GM12878 (cell line): Measurements from ENCODE around the gene CNN2. TPM values are rescaled to one million over a fixed set of nuclear protein-coding genes. Genes with fewer than 3 reads are reported as not detected.

Source experiments
- DPF2 ChIP-seq: fragments of 450-650 bp; IDR thresholded peaks from 2 replicates; pipeline ENCODE4 v1.6.1; 2017; ENCODE audit warnings: mild to moderate bottlenecking
- FOXM1 ChIP-seq: IDR thresholded peaks from 2 replicates; pipeline ENCODE4 v1.6.1; 2012; ENCODE audit warnings: low read depth, mild to moderate bottlenecking, inconsistent platforms, low read length, moderate library complexity
- HCFC1 ChIP-seq: fragments of 150-350 bp; IDR thresholded peaks from 2 replicates; pipeline ENCODE4 v1.6.1; 2014; ENCODE audit warnings: low read length
- HDAC2 ChIP-seq: fragments of 200-600 bp; sonication (generic); IDR thresholded peaks from 2 replicates; pipeline ENCODE4 v1.6.1; 2017
- HDGF ChIP-seq: fragments of 450-650 bp; IDR thresholded peaks from 2 replicates; pipeline ENCODE4 v1.6.1; 2016; ENCODE audit warnings: antibody characterized with exemption
- IKZF1 ChIP-seq: fragments of 450-650 bp; conservative IDR thresholded peaks from 2 replicates; pipeline ENCODE4 v1.6.1; 2017; ENCODE audit warnings: antibody characterized with exemption, mild to moderate bottlenecking
- IKZF2 ChIP-seq, 2 experiments: fragments of 450-650 bp; IDR thresholded peaks; 2 replicates each; pipeline ENCODE4 v1.6.1; 2017; ENCODE audit warnings: mild to moderate bottlenecking in 2 of 2, moderate library complexity in 2 of 2
- JUND ChIP-seq: IDR thresholded peaks from 2 replicates; pipeline ENCODE4 v1.6.1; 2012; ENCODE audit warnings: low read depth, mild to moderate bottlenecking, low read length, improper control_type of control experiment, moderate library complexity
- MEF2B ChIP-seq: fragments of 450-650 bp; IDR thresholded peaks from 2 replicates; pipeline ENCODE4 v1.6.1; 2018; ENCODE audit warnings: mild to moderate bottlenecking, moderate library complexity; ENCODE audit not compliant: partially characterized antibody, poor library complexity, severe bottlenecking
- NR2C1 ChIP-seq: fragments of 450-650 bp; IDR thresholded peaks from 2 replicates; pipeline ENCODE4 v1.6.1; 2017; ENCODE audit warnings: antibody characterized with exemption, mild to moderate bottlenecking, moderate library complexity
- RCOR1 ChIP-seq: conservative IDR thresholded peaks from 2 replicates; pipeline ENCODE4 v1.6.1; 2012; ENCODE audit warnings: low read depth, low read length, improper control_type of control experiment
- RELA ChIP-seq: fragments of 450-650 bp; IDR thresholded peaks from 2 replicates; pipeline ENCODE4 v1.8.0; 2014; ENCODE audit warnings: borderline replicate concordance; ENCODE audit not compliant: partially characterized antibody
- SP1 ChIP-seq: IDR thresholded peaks from one replicate; pipeline ENCODE4 v1.6.1; 2011; ENCODE audit warnings: low read depth, low read length
- ZSCAN29 ChIP-seq: fragments of 450-650 bp; IDR thresholded peaks from 2 replicates; pipeline ENCODE4 v1.6.1; 2017; ENCODE audit warnings: mild to moderate bottlenecking, moderate library complexity
- polyA plus RNA-seq, 11 experiments: library from polyadenylated mRNA; depleted of rRNA in 4 of 11; unstranded in 6 of 11; stranded (reverse) in 5 of 11; fragments of >200 nt; fragmentation: Nextera tagmentation in 4 of 11; fragmentation: Illumina TruSeq in 1 of 11; extraction: Ambion mirVana in 4 of 11; extraction: Trizol in 1 of 11; gene quantifications; 1 replicate in 1 of 11; 2 replicates in 10 of 11; pipeline versions ENCODE4 v1.2.1 to v1.2.3, GENCODE V29; 2011 to 2016; ENCODE audit warnings: inconsistent platforms in 2 of 11, missing spikeins in 2 of 11, low read depth in 1 of 11
- total RNA-seq, 4 experiments: library from RNA; depleted of rRNA in 3 of 4; stranded (reverse); fragments of >200 nt in 3 of 4; fragmentation: Illumina TruSeq in 1 of 4; extraction: Trizol in 1 of 4; gene quantifications; 2 replicates each; pipeline versions ENCODE4 v1.2.1 to v1.2.3, GENCODE V29; 2013 to 2021
- TF ChIP-seq, protein P1 (sequence below): IDR thresholded peaks from 2 replicates; pipeline ENCODE4 v1.6.1; 2012; ENCODE audit warnings: low read depth, low read length, improper control_type of control experiment
- TF ChIP-seq, protein P2 (sequence below): fragments of 450-650 bp; IDR thresholded peaks from 2 replicates; pipeline ENCODE4 v1.6.1; 2017; ENCODE audit warnings: mild to moderate bottlenecking, moderate library complexity
- TF ChIP-seq, protein P3 (sequence below): fragments of 450-650 bp; IDR thresholded peaks from 2 replicates; pipeline ENCODE4 v1.6.1; 2018; ENCODE audit warnings: borderline replicate concordance, mild to moderate bottlenecking; ENCODE audit not compliant: partially characterized antibody

Gene CNN2
- total and polyA plus RNA-seq, 10 of the 15 experiments (the other 5 are each of a cell fraction or from before 2014, with no cell fraction given) = 34.7 to 311 (median 172) TPM

DNA sequence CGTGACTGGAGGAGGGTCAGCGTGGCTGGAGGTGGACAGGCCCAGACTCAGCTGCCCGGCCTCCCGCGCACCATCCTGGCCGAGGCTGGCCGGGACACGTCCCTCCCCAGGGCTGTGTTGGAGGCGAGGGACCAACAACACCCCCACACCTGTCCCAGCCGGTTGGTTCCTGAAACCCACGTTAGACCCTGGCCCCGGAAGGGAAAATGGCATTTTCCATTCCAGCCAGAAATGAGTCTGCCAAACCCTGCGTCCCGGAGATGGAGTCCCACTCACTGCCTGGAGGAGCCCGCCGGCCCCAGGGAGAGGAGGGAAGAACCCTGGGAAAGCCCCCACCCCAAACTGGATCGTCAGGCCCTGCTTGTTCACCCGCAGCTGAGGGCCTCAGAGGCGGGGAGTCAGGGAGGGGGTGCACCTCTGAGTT, 47.1 kb upstream of the CNN2 start (continued):
- TF ChIP-seq RELA (peak; percentile 90), HDGF (peak; percentile 76; the same call in 1 of the 2 replicates), HDAC2 (no peak), DPF2 (peak; percentile 54; the same call in 1 of the 2 replicates), NR2C1 (no peak), HCFC1 (no peak), IKZF2 (IDR thresholded peaks at IDR 0.05) (peak; percentile 61 to 65), SP1 (peak; percentile 29), RCOR1 (no peak), FOXM1 (no peak), IKZF1 (peak; percentile 77), ZSCAN29 (no peak), JUND (no peak), MEF2B (peak; percentile 39)
- TF ChIP-seq, protein P1, sequence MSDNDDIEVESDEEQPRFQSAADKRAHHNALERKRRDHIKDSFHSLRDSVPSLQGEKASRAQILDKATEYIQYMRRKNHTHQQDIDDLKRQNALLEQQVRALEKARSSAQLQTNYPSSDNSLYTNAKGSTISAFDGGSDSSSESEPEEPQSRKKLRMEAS = no peak
- TF ChIP-seq, protein P2, sequence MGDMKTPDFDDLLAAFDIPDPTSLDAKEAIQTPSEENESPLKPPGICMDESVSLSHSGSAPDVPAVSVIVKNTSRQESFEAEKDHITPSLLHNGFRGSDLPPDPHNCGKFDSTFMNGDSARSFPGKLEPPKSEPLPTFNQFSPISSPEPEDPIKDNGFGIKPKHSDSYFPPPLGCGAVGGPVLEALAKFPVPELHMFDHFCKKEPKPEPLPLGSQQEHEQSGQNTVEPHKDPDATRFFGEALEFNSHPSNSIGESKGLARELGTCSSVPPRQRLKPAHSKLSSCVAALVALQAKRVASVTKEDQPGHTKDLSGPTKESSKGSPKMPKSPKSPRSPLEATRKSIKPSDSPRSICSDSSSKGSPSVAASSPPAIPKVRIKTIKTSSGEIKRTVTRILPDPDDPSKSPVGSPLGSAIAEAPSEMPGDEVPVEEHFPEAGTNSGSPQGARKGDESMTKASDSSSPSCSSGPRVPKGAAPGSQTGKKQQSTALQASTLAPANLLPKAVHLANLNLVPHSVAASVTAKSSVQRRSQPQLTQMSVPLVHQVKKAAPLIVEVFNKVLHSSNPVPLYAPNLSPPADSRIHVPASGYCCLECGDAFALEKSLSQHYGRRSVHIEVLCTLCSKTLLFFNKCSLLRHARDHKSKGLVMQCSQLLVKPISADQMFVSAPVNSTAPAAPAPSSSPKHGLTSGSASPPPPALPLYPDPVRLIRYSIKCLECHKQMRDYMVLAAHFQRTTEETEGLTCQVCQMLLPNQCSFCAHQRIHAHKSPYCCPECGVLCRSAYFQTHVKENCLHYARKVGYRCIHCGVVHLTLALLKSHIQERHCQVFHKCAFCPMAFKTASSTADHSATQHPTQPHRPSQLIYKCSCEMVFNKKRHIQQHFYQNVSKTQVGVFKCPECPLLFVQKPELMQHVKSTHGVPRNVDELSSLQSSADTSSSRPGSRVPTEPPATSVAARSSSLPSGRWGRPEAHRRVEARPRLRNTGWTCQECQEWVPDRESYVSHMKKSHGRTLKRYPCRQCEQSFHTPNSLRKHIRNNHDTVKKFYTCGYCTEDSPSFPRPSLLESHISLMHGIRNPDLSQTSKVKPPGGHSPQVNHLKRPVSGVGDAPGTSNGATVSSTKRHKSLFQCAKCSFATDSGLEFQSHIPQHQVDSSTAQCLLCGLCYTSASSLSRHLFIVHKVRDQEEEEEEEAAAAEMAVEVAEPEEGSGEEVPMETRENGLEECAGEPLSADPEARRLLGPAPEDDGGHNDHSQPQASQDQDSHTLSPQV = no peak
- TF ChIP-seq, protein P3, sequence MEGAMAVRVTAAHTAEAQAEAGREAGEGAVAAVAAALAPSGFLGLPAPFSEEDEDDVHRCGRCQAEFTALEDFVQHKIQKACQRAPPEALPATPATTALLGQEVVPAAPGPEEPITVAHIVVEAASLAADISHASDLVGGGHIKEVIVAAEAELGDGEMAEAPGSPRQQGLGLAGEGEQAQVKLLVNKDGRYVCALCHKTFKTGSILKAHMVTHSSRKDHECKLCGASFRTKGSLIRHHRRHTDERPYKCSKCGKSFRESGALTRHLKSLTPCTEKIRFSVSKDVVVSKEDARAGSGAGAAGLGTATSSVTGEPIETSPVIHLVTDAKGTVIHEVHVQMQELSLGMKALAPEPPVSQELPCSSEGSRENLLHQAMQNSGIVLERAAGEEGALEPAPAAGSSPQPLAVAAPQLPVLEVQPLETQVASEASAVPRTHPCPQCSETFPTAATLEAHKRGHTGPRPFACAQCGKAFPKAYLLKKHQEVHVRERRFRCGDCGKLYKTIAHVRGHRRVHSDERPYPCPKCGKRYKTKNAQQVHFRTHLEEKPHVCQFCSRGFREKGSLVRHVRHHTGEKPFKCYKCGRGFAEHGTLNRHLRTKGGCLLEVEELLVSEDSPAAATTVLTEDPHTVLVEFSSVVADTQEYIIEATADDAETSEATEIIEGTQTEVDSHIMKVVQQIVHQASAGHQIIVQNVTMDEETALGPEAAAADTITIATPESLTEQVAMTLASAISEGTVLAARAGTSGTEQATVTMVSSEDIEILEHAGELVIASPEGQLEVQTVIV = no peak
